GM18517 (cell line): Measurements from ENCODE around the gene NUDT16.

Experiments
- ATAC-seq: cut with Tn5 transposase; IDR thresholded peaks from one replicate; pipeline ENCODE4 v1.9.1; 2021; ENCODE audit warnings: mild to moderate bottlenecking, moderate library complexity; ENCODE audit not compliant: unreplicated experiment

The NUDT16 gene

DNA sequence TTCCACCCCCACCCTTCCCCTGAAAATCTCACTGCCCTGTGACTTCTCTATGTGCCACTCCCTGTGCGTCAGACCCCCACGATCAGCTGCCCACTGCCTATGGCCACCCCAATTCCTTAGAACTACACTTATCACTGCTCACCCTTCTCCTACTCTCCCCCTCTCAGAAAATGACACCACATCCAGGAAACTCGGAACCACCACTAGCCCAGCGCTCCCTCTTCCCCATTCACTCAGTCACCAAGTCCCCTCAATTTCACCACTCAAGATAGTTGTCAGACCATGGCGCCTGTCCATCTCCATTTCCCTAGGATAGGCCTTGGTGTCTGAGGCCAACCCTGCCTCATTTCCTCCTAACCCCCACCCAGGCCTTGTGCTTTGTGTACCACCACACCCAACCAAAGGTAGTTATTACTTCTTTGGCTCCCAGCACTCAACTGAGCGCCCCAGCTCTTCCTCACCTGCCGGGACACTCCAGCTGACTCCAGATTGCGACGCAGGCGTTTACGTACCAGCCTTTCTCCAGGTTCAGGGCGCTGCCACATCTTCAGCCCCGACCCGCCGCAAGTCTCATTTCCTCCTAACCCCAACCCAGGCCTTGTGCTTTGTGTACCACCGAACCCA lies 641 bp upstream of the NUDT16 start:
- peak; percentile 23 for ATAC-seq

DNA sequence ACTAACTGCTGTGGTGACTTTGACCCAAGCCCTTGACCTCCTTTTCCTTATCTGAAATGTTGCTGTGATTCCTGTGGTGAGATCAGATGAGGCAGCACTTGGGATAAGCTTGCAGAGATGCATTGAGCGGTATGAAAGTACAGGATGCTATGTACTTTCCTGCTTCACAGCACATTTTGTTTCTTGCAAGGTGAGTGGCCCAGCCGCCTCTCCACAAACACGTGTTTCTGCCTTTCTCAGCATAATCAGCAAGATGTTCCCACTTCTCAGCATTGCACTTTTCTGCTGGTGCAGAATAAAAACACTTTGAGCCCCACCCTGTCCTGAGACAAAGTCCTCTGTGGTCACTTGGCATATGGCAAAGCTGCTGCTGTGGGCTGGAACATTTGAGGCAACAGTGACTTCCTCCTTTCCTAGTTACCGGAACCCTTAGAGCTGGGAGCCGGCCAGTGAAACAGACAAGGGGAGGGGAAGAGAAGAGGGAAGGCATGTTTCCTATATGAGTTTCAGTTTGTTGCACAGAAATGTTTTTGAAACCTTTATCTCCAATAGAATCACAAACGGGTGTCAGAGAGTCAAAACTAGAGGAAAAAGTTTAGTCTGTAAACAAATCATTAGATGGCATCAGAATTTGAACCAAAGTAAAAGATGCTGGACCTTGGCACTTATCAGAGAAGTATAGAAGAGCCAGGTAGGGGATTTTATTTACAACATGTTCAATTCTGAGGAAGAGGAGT lies 5.0 kb downstream of the NUDT16 start:
- ATAC-seq: no peak

DNA sequence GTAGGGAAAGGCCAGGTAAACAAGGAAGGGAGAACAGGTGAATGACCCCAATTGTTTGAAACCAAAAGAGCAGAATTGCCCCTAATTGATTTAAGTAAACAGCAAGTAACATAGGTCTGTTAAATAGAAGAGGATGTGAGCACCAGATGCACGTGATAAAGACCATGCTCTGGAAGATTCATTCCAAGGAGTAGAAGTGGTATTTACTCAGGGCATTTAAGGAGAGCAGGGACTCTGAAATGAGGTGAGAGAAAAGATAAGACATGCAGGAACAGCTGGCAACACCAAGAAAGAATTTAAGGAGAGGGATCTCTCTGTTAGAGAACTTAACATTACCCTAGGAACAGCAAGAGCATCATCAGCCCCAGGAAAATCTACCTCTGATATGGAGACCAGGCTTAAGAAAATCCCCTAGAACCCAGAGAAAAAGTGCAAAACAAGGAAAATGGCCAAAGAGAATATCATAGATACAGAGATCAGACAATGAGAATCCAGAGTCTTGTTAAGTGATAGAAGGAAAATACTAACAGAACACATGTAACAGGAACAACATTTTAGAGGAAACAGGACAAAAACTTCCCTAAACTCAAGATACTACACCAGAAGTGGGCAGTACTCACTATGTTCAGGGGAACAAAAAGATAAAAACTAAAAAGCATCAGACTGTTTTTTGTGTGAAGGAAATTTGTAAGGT lies 6.4 kb downstream of the NUDT16 start:
- ATAC-seq: no peak

DNA sequence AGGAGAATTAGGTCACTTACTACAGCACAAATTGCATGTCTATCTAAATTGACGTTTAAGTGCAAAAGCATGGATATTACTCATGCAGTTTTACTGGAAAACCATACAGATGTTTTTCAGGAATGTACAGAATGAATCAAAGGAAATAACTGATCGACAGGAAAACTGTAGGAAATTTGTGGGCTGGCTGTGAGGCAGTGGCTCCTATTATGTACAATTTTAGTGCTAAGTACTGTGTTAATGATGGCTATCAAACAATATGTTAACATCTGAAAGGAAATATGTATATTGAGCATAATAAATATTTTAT lies 6.9 kb downstream of the NUDT16 start:
- ATAC-seq: no peak

DNA sequence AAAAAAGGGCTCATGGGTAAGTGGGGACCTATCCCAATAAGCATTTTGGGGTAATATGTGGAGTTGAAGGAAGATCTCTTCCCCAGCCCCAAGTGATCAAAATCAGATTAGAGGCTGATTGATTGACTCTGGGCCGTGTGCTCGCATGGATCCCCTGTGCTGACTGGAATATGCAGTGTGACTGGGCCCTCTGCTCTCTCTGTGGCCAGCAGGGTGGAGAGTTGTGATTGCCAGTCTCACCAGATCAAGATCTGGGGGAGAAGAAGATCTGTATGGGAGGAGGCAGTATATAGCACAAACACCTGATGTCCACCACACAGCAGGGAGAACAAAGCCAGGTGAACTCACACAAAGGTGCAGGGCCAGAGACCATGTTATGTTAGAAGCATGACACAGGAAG lies 8.8 kb downstream of the NUDT16 start:
- no peak for ATAC-seq

DNA sequence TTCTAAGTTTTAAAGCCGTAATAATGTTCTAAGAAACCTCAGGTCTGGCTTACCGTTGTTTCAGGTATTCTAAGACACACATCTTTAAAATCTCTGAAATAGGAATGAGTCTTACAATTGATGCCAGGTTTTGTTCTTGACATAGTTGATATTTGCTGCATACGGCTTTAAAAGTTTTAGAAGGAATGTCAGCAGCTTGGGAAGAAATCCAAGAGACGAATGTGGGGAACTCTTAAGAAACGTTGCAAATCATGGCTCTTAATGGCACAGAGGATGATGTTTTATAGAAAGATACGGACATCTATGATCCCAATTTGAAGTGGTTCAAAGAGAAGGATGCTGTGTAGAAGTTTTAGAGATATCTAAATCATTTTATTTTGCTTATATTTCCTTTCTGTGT lies 11.5 kb downstream of the NUDT16 start:
- no peak for ATAC-seq

DNA sequence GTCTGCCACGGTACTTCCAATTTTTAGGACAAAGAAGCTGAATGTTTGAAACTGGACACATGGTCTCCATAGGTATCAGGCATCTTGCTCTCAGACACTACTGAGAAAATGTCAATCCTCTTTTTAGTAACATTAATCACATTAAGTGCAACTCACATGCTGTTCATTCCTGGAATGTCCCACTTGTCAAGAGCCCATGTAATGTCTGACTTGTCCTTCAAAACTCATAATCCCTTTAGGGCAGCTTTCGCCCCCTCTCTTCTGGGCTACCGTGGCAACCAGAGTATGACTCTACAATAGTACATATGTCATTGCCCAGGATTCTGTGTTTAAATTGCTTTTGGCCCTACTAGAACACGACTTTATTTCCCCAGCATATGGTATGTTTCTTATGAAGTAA lies 12.3 kb downstream of the NUDT16 start:
- ATAC-seq: no peak

DNA sequence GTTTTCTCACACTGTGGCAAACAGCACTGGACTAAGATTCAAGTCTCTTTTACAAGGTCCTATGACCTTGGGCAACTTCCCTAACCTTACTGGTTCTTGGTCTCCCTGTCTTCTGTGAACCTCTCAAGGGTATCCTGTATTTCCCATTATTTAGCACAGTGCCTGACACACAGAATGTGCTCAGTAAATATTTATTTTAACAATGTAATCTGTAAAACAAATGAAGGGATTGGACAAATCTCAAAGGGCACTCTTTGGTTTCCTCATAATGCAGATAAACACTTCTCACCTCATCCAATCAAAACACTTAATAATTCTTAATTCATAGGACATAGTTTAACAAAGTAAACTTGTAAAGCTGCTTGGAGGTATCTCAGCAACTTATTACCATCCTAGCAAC lies 12.8 kb downstream of the NUDT16 start:
- ATAC-seq: no peak

DNA sequence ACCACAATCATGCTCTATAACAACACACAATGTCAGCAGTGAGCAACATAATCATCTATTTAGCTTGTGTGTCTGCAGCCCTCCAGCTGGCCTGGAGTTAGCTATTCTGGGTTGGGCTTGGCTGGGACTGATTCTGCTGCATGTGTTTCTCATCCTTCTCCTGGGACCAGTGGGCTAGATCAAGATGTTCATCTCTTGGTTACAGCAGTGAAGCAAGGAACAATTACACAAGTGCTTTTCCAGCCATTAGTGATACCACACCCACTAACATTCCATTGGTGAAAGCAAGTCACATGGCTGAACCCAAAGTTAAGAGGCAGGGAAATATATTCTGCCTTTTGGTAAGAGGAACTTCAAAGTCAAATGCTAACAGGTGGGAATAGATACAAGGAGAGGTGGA lies 14.6 kb downstream of the NUDT16 start:
- ATAC-seq: no peak

DNA sequence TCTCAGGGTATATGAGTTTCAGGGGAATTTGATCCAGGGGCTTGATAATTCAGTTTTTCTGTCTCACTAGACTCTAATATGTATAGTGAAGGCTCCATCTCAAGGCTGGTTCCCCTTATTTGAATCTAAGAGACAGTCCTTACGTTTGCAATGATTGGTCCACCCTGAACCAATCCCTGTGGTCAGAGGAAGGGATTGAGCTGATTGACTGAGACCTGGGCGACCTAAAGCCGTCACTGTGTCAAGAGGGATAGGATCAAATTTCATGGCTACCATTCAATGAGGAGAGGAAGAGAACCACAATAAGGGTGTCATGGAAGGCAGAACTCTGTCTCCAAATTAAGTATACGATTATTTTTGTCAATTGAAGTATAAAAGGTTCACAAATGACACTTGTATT lies 16.3 kb downstream of the NUDT16 start:
- no peak for ATAC-seq

DNA sequence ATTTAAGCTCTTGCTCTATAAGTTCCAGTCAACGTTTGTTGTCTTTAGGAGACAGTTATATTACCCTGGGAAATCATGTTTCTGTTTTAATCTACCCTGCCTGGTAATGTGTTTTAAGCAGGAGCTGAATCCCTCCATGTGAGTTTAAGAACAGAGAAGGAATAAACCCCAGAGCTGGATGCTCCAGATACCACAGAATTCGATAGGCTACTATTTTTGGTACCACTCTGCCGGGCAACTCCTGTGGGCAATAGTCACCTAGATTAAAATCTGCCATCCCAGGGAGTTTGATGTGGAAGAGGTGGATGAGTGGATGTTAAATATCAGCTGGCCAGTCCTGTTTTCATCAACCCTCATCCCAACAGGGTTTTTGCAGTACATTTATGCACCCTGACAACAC lies 20.4 kb downstream of the NUDT16 start:
- no peak for ATAC-seq

DNA sequence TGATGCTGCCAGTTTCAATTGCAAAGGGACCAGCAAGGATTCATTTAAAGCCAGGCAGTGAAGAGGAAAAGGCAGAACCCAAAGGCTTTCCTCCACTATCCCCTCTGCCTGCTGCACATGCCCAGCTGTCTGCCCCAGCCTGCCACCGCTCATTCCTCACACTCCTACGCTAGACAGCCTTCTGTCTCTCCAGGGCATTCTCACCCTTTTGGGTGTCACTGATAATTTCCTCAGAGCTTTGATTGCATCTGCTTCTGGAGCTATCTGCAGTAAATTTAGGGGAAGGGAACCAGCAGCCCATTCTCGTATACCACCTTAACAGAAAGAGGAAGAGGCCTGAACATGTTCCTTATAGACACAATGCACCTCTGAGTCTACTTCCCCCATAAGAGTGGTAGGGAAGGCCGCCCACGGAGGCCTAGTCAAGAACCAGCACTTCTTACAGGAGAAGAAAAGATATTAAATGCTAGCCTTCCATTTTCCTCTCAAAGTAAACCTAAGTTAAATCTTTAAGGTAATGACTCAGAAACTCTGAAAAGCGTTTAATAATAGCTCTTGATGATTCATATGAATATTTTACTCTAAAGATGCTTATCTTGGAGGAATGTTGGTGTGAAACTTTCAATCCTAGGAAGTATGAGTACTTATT lies 20.9 kb downstream of the NUDT16 start:
- ATAC-seq: no peak

DNA sequence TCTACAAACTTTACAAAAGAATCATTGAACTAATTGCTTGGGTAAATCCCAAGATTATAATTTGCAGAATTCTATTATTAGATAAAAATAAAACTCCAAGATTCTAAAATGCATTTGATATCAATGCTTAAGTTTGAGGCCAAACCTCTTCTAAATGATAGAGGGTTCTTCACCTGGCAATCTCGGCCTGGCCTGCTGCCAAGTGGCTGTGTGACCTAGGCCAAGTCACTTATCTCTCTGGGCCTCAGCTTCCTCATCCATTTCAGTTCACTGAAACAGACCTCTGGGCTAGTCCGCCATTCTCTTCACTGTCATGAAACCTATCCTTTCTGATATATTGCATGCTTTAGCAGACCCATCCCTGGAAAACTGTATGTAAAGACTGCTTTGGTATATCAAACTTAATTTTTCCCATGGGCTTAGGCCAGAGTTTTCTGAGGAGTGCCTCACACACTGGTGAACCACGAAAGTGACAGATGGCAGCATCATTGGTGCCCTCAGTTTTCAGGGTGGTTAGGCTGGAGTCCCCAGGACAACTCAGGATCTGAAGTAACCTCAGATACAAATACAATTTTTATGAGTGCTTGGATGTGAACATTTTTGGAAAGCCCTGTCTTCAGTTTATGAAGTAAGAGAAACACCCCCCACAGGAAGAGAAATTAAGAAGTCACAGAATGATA lies 21.8 kb downstream of the NUDT16 start:
- ATAC-seq: no peak

DNA sequence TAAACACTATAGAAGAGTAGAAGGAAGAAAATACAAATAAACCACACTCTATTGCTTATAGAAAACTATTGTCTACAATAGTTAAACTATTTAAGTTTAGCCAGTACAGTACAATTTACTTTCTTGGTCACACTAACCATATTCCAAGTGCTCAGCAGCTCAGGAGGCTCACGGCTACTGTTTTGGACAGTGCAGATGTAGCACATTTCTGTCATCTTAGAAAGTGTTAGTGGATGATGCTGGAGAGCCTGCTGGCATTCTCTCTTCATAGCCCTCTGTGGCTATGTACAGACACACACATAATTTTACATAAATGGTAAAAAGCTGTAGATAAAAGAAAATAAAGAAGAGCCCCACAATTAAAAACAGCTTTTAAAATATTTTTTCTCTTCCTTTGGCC lies 23.8 kb downstream of the NUDT16 start:
- ATAC-seq: no peak

DNA sequence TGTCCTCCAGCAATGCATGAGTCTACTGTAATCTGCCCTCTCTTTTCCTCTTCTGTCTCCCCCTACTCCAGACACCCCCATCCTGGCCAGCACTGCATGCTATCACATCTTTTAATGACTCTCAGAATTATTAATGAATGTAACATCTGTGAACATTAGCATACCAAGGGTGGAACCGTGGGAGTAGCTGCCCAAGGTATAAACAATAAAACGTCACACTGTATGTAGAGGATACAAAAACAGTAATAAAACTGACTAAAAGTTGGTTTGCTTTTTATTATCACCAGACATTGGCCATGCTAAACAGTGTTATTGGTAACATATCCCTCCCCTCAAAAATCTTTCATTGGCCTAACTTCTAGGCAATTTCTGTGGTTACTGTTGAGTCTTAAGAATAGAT lies 24.7 kb downstream of the NUDT16 start:
- ATAC-seq: no peak

DNA sequence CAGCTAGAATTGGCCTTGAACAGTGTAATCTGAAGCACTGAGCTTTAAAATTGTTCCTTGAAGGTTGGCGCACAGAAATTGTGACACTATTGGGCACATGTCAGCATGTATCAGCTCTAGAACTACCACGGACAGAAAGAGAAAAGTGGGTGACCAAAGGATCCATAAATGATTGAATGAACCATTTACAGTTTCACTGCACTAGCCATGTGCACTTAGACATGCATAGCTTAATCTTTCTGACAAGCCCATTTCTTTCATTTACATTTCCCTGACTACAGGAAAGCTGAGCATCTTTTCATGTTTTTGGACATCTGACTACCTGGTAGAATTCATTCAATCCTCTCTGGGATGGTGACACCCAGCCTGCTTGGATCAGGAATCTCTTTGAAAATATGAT lies 36.2 kb downstream of the NUDT16 start:
- ATAC-seq: no peak

DNA sequence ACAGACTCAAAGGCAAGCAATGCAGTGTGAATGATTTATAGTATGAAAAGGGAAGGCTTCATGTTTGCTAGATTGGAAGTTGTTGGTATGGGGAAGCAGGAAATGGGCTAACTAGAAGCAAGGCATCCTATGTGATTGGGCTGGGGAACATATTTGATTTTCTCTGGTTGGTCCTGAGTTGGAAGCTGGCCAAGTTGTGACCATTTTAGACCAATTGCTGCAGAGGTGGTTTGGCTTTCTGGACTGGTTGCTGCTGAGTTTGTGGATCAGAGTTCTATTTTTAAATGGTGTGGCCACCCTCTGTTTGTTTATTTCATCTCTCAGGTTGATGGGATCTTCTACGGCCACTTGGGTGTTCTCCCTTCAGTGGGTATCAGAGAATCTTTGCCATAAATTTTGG lies 39.7 kb downstream of the NUDT16 start:
- ATAC-seq: no peak

DNA sequence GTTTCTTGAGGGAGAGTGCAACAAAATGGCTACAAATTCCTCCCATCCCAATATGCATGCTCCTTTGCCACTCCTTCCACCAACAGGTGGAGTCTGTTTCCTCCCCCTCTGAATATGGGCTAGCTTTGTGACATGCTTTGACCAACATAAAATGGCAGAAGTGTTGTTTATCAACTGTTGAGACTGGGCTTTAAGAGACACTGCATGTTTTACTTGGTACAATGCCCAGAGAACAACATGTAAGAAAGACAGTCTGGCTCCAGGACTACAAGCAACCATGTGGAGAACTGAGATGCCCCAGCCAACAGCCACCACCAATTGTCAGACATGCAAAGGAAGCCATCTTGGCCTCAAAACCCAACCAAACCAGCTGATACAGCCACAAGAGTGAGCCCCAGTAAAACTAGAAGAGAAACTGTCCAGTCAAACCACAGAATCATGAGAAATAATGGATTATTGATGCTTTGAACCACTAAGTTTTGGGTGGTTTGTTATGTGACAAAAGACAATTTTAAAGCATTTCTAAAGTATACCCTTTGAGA lies 40.5 kb downstream of the NUDT16 start:
- no peak for ATAC-seq

DNA sequence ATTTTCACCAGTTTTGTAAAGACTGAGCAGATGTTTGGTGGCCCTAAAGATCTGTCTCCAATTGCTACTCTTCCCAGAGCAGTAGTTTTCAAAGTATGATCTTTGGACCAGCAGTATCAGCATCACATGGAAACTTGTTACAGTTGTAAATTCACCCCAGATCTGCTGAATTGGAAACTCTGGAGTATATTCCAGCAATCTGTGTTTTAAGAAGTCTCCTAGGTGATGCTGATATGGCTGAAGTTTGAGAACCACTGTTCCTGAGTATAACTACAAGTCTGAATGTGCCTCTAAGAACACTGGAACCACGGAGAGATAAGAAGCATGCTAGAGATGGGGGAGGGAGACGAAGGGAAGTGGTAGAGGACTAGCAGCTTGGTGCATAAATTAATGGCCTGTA lies 45.7 kb downstream of the NUDT16 start:
- no peak for ATAC-seq

DNA sequence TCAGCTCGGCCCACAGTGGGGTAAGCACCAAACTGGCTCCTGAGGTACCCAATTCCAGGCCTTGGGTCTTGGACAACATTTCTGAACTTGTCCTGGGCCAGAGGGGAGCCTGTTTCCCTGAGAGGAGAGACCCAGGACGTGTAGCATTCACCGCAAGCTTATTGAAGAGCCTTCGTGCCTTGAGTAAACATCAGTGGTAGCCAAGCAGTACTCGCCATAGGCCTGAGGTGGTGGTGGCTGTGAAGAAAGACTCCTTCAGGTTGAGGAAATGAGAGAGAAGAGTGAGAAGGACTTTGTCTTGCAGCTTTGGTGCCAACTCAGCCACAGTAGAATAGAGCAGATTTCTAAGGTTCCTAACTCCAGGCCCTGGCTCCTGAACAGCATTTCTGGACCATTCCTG lies 50.2 kb downstream of the NUDT16 start:
- ATAC-seq: no peak

DNA sequence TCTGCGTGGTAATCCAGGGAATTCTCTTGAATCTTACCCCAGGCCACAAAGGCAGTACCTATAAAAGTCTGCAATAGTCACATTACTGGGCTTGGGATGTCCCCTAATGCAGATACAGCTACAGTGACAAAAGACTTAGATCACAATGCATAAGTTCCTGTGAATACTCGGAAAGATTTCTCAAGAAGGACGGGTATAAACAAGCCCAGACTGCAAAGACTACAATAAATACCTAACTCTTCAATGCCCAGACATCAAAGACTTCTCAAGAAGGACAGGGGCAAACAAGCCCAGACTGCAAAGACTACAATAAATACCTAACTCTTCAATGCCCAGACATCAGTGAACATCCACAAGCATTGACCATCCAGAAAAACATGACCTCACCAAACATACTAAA lies 50.9 kb downstream of the NUDT16 start:
- ATAC-seq: no peak
